Measurements from ENCODE around the gene AP1B1. TPM values are rescaled to one million over a fixed set of nuclear protein-coding genes. Genes with fewer than 3 reads are reported as not detected.

AP1B1 gene
- total and polyA plus RNA-seq, 2 of the 4 experiments (the other 2 are of a cell fraction): 55.7 to 70.8 TPM

- Histone ChIP-seq H2BK20ac (ENCODE audit: low read depth, low read length) (no peak overlapping the region), H3K27ac (ENCODE audit: insufficient read depth, low read length) (no peak overlapping the region), H3K23ac (ENCODE audit: low read depth, low read length) (no peak overlapping the region), H3K4me3 (ENCODE audit: insufficient read depth, low read depth, low read length) (no peak overlapping the region), H3K18ac (ENCODE audit: low read depth, low read length) (no peak overlapping the region), H3K4me2 (ENCODE audit: low read depth, low read length) (no peak overlapping the region), H2AK5ac (ENCODE audit: low read depth, low read length) (no peak overlapping the region), H4K20me1 (ENCODE audit: insufficient read depth, low read length) (no peaks in the 10 kb centered on the region), H4K5ac (ENCODE audit: low read depth, low read length) (no peak overlapping the region), H2BK15ac (ENCODE audit: low read depth, low read length) (no peak overlapping the region), H4K8ac (ENCODE audit: low read depth in 2 of 2, low read length in 2 of 2) (no peak overlapping the region), H2BK120ac (ENCODE audit: low read depth, low read length) (no peak overlapping the region), H3K9ac (ENCODE audit: low read depth, low read length) (no peak overlapping the region), H3K4ac (ENCODE audit: low read depth, low read length) (no peak overlapping the region), H3K36me3 (ENCODE audit: control insufficient read depth, insufficient read depth, low read length) (peaks cover 28% of the 10 kb centered on the region), H2AFZ (replicated peaks; ENCODE audit: low read length, poor library complexity) (no peak overlapping the region), H3K79me1 (ENCODE audit: low read depth in 1 of 2, low read length in 2 of 2) (no peaks in the 10 kb centered on the region), H3K9me1 (ENCODE audit: insufficient read depth, low read length) (peaks cover under 1% of the 10 kb centered on the region; the same call in 1 of the 2 replicates), H2AK9ac (replicated peaks; ENCODE audit: low read depth, low read length, poor library complexity) (peak overlapping the region; percentile 51), H2BK5ac (ENCODE audit: low read depth, low read length, poor library complexity, severe bottlenecking) (no peak overlapping the region), H3K14ac (replicated peaks; ENCODE audit: low read depth, low read length) (no peak overlapping the region), H3K27me3 (ENCODE audit: control insufficient read depth, insufficient read depth, low read length) (no peaks in the 10 kb centered on the region), H3K56ac (ENCODE audit: extremely low read depth, insufficient read depth, low read length) (no peak overlapping the region), H4K91ac (ENCODE audit: insufficient read depth, low read depth, low read length) (no peak overlapping the region), H3K4me1 (ENCODE audit: control insufficient read depth, insufficient read depth, low read length) (peaks cover 3% of the 10 kb centered on the region), H3K9me3 (ENCODE audit: control insufficient read depth, insufficient read depth, low read length) (no peaks in the 10 kb centered on the region)
- intact Hi-C loops (cut with micrococcal nuclease) (no loop called here), in situ Hi-C loops (cut with MboI; ENCODE audit: low sequenced_read_pairs) (no loop called here), dilution Hi-C loops (cut with HindIII; ENCODE audit: low sequenced_read_pairs, unreplicated experiment) (no loop called here)
- ChIA-PET CTCF (no interaction called here), POLR2A (ENCODE audit: unreplicated experiment) (no interaction called here)
- 84% methylated on average over 4 of the region's 9 CpGs; no CpG with 5 or more reads in 1 of the 2 experiments for WGBS, 2 experiments (ENCODE audit: extremely low coverage in 2 of 2, insufficient read length in 1 of 2)
- no peak for ATAC-seq (ENCODE audit: low read depth)
- TF ChIP-seq MAFK (IDR thresholded peaks at IDR 0.05; ENCODE audit: low read depth, low read length): no peak
- no peak for TF ChIP-seq BHLHE40 (IDR thresholded peaks at IDR 0.05; ENCODE audit: low read depth, low read length)
- TF ChIP-seq CEBPB (IDR thresholded peaks at IDR 0.05; ENCODE audit: low read depth, low read length): no peak
- no peak for TF ChIP-seq MXI1 (IDR thresholded peaks at IDR 0.05; ENCODE audit: borderline replicate concordance, low read depth, low read length)
- TF ChIP-seq CHD1 (IDR thresholded peaks at IDR 0.05; ENCODE audit: low read depth, low read length): no peak
- TF ChIP-seq CTCF (conservative IDR thresholded peaks at IDR 0.05; ENCODE audit: low read depth, low read length): no peak
- no peak for TF ChIP-seq MAZ (IDR thresholded peaks at IDR 0.05; ENCODE audit: borderline replicate concordance, low read depth, low read length)
- no peak for TF ChIP-seq USF2 (IDR thresholded peaks at IDR 0.05; ENCODE audit: low read depth, low read length)
- no peak for TF ChIP-seq RAD21 (IDR thresholded peaks at IDR 0.05; ENCODE audit: low read length)
- TF ChIP-seq RCOR1 (IDR thresholded peaks at IDR 0.05; ENCODE audit: insufficient replicate concordance, low read length): no peak
- no peak for TF ChIP-seq POLR2A (IDR thresholded peaks at IDR 0.05; ENCODE audit: low read depth, low read length)
- no peak for TF ChIP-seq RFX5 (IDR thresholded peaks at IDR 0.05; ENCODE audit: low read depth, low read length)
- TF ChIP-seq NFE2L2 (IDR thresholded peaks at IDR 0.05; ENCODE audit: low read depth, low read length): no peak
- no peak for TF ChIP-seq ELK1 (IDR thresholded peaks at IDR 0.05; ENCODE audit: borderline replicate concordance, low read depth, low read length)
- DNase-seq: no peak
- no TSS peak for BruUV-seq (replicated peaks)
These were observed 62.5 kb downstream of the AP1B1 start for GRCh38 chr22:29325785-29326315.

Data from IMR-90 (cell line).